ENCODE results near the gene GKN1. TPM values are rescaled to one million over a fixed set of nuclear protein-coding genes. Genes with fewer than 3 reads are reported as not detected.

GKN1 gene
- total and polyA plus RNA-seq, 2 donors (not counting 3 experiments of a cell fraction or from before 2014, with no cell fraction given): not detected

DNA sequence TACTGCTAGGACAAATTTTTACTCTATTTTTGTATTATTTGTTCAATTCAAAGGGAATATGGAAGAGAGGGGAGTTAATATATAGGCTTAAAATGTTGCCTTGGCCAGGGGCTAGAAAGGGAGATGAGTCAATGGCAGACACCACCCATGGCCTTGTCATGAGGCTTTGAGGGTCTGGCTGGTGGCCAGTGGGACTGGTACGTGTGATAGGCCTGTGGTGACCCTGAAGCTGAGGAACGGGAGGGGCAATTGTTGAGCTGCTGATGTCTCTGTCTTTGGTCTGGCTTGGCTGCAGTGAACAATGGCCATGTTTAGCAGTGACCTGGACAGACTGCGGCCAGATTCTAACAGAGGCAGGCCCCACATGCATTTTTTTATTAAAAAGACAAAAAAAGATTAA, 18.5 kb downstream of the GKN1 start:
- dilution Hi-C loops (cut with MboI; ENCODE audit: extremely low pct_ligation_motif_present, low sequenced_read_pairs): no loop called here
- no TSS peak for BruUV-seq (replicated peaks)
- no peaks in the 10 kb centered on the region for H3K9me3 ChIP-seq (replicated peaks; ENCODE audit: control insufficient read depth, insufficient read depth, low read length)
- H3K4me3 ChIP-seq (replicated peaks in 1 of 3; ENCODE audit: insufficient read depth in 1 of 3, low read depth in 1 of 3, low read length in 3 of 3): no peak overlapping the region
- POLR2A ChIA-PET: no interaction called here
- H3K27ac ChIP-seq (ENCODE audit: insufficient read depth, low read depth, low read length): no peak overlapping the region
- no peak overlapping the region for H3K9ac ChIP-seq (replicated peaks; ENCODE audit: extremely low read depth, insufficient read depth, low read length)
- H3K27me3 ChIP-seq (ENCODE audit: control insufficient read depth in 2 of 2, insufficient read depth in 2 of 2, low read length in 2 of 2): peaks cover 17 to 37% of the 10 kb centered on the region in 2 experiments
- H3K79me2 ChIP-seq (ENCODE audit: control insufficient read depth, insufficient read depth, low read length): no peaks in the 10 kb centered on the region
- intact Hi-C loops (cut with micrococcal nuclease): no loop called here
- no peak overlapping the region for H3K4me2 ChIP-seq (ENCODE audit: insufficient read depth, low read length)
- H3K4me1 ChIP-seq (ENCODE audit: control insufficient read depth, extremely low read depth, insufficient read depth, low read length): no peaks in the 10 kb centered on the region
- TF ChIP-seq EZH2 (IDR thresholded peaks at IDR 0.05; ENCODE audit: borderline replicate concordance, low read depth, low read length, severe bottlenecking) (no peak), GATA2 (IDR thresholded peaks at IDR 0.05; ENCODE audit: insufficient read depth, insufficient read length, low read depth, low read length) (no peak), CTCF (IDR thresholded peaks at IDR 0.05; ENCODE audit: extremely low read depth in 1 of 2, insufficient read depth in 1 of 2, low read depth in 1 of 2, low read length in 2 of 2) (no peak), MAX (IDR thresholded peaks at IDR 0.05; ENCODE audit: insufficient read depth, insufficient read length) (no peak), JUN (IDR thresholded peaks at IDR 0.05; ENCODE audit: borderline replicate concordance, insufficient read depth, insufficient read length, low read depth) (no peak), MYC (IDR thresholded peaks at IDR 0.05; ENCODE audit: low read depth, low read length) (no peak), POLR2A (IDR thresholded peaks at IDR 0.05; ENCODE audit: low read depth, low read length) (no peak), POLR2AphosphoS5 (IDR thresholded peaks at IDR 0.05; ENCODE audit: insufficient read depth, low read depth, low read length) (no peak), FOS (IDR thresholded peaks at IDR 0.05; ENCODE audit: borderline replicate concordance, insufficient read depth, low read length) (no peak)
- H2AFZ ChIP-seq (ENCODE audit: low read depth, low read length): no peak overlapping the region
- no peaks in the 10 kb centered on the region for H3K9me1 ChIP-seq (replicated peaks; ENCODE audit: control insufficient read depth, extremely low read depth, insufficient read depth, low read length)
- no peaks in the 10 kb centered on the region for H4K20me1 ChIP-seq (replicated peaks; ENCODE audit: control insufficient read depth, extremely low read depth, insufficient read depth, low read length)
- H3K36me3 ChIP-seq (ENCODE audit: control insufficient read depth in 2 of 2, extremely low read depth in 1 of 2, insufficient read depth in 2 of 2, low read length in 2 of 2): no peaks in the 10 kb centered on the region
- CTCF ChIA-PET: interaction anchor here (1.6 kb wide), 1 partner anchor 22 kb away, joined by 4 read pairs; no protein-coding TSS in a partner anchor
- DNase-seq (ENCODE audit: low read depth, low spot score) (no peak), FAIRE-seq (no peak)

All from endothelial cell of umbilical vein (primary cell).